RKO (cell line): ENCODE results near the gene PTPRD.
"Not testable (repeated sequence)": the region's sequence is repeated elsewhere in the genome, so short reads cannot be mapped to it uniquely, and the experiment has no call there.

Experiments used
- DNase-seq: peaks from one replicate; pipeline ENCODE4 v3.0.0-alpha.2; 2016; ENCODE audit warnings: low spot score

Gene PTPRD

DNA sequence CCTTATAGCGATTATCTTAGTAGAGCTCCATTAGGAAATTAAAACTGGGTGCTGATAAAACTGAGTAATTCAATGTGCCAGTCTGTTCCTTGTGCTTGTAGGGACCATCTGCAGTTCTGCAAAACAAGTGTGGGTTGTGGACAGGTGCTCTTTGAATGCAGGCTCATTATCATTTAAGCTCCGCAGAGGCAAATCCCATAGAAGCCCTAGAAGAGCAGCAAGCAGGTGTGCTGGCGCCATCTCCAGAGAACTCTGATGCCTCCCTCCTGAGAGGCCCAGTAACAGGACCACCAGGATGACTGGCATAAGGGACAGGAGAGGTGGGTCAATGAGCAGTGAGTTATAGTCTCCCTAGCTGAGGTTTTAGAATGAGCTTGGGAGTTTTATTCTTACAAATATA, 1470.8 kb downstream of the PTPRD start:
- no peak for DNase-seq

DNA sequence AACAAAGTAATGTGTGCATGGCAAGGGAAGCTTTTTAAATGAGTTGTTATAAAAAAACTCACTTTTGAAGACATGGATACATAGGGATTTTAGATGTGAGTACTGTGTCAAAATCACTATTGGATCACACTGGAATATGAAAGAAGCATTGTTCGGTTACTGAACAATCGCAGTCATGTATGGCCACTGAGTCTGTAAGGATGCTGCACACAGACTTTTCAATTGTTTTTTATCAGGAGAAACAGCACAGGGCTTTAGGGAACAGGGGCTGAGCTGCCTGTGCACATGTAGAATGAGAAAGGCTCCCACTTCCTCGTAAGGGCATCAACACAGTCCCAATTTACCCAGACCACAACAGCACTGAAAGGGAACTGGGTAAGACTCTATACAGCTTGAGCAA, 1479.3 kb downstream of the PTPRD start:
- DNase-seq: no peak

DNA sequence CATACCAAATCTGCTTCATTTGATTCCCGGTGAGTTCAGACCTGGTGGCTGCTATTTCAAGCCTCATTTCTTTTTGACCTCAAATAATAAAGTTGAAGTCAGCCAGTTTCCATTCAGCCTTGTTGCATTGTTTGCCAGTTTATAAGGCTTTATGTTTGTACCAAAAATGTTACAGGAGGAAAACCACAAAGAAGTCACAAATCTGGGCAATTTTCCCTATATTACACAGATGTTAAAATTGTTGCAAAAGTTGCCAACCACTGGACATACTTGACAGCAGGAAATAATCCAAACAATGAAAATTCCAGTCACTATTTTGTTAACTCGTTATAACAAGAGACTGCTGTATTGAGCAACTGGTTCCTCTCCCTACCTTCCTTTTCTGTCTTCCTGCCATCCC, 1488.2 kb downstream of the PTPRD start:
- no peak for DNase-seq

DNA sequence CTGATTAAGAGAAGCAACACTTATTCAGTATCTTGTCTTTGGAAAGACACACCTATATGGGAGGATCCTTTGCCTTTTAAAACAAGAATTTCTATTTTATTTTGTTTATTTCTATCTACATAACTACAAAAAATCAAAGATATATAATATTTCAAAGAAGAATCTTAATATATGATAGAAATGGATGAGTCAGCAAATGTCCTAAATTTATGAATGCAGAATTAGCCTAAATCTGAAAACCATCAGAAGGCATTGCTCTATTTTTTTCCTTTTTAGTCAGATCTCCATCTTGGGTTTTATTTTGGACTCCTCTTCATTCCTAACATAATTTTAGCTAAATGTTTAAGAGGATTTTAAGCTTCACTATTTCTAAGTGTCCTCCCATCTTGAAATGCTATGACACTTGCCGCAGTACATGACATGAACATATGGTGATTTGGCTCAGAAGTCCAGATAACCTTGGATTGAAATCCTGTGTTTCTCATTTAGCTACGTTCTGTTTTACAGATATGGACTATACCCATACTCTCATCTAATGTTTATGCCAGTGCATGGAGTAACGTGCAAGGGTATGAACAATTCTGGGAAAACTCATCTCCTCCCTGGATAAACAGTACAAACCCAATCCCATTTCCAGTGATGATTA, 1490.4 kb downstream of the PTPRD start:
- no peak for DNase-seq

DNA sequence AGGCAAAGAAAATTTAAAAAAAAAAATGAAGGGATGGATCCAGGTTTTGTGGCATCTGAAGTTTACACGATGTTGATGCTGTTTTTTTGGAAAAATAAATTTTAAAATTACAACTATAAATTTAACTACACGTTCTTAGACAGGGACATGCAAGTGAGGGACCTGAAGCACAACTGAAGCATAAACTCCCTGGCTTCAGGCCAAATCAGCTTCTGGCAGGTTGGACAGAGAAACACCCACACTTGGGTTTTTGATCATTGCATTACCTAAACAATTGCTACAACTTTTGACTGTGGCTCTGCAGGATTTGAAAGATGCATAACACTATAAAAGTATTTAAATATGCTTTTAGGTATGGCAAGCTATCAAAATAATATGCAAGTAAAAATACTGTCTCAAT, 1494.9 kb downstream of the PTPRD start:
- DNase-seq: no peak

DNA sequence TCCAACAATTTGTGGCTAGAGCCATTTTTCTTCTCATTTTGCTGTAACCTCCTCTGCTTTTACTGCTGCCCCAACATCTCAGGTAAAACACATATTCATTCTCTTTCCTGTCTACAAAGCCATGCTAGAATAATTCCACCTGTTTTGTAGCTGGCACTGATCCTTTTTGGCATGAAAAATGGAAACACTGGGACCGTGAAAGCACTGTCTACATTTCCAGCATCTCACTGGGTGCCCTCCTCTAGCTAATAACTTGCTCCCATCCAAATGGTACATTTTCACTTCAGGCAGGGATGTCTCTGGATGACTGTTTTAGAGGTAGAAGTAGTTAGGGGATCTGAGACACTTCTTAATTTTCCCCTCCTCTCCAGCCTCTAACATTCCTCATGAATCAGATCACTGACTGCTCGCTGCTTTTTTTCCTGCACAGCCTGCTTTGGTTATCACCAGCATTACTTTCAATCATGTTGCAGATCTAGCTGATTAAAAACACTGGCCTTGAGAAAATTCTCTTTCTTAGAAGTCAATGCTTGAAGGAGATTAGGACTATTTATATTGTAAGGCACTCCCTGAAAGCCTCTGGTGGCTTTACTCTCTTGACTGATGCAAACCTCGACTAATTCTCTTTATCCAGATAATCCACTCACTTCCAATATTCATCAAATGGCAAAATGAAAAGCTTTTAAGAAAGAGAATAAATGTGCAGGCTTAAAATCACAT, 1500.6 kb downstream of the PTPRD start:
- no peak for DNase-seq

DNA sequence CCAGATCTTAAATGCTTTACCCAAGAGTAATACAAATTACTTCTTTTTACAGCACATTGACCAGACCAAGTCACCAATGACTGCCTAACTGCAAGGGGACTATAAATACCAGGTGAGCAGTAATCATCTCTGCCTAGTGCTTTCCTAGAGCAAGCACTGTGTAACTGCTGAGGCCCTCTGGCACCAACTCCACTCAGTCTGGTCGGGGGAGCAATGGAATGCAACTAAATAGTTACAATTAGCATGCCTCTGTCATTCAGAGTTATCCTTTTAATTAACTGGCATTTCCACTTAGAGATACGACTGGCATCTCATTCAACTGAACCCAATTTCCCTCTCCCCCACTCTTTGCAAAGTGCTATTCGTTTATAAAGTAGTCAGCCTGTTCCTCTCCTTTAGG, 1504.2 kb downstream of the PTPRD start:
- DNase-seq: no peak

DNA sequence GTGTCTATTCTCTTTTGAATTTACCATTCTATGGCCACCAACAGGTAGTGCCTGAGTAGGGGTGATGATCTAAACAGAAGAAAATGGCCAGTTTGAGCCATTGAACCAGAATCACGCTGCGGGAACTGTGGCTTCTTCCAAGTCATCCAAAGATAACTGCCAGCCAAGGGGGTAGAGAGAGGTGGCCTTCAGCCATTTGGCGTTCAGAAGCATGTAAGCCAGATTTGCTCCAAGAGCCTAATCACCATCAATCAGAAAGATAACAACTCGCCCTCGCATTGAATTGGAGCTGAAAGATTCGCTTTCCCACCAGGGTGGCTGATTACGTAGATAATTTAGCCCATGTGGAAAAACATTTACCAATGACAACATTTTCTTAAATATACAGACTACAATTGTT, 1510.5 kb downstream of the PTPRD start:
- no peak for DNase-seq

DNA sequence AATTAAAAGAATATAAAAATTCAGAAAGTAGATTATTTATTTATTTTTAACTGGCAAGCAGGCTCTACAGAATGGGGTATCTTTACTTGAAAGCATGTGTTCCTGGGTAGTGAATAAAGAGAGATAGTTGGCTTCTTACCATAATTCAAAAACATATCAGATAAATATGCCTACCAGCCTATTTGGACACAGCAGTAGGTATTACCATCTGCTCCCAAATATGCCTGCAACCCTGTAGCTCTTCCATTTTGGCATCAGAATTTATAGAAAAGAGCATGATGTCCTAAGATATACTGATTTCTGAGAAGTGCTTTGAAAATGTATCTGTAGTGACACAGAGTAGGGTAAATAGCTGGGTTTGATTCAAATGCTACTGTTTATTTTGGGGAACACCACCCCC, 1512.7 kb downstream of the PTPRD start:
- DNase-seq: no peak

DNA sequence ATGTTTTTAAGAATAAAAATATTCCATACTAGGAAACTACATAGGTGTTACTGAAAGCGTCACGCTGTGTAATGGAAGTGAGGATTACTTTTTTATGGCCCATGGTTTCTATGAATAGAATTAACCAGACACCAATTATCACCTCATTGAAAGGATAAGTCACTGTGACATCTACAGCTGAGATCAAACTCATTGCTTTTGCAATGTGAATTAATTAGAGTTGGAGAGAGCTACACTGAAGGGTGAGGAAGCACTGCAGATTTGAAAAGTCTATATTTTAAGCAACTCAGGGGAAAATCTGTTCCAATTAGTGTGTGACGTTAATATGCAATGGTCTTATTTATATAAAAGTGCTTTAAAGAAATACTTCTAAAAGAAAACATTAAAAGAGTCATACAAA, 1513.2 kb downstream of the PTPRD start:
- no peak for DNase-seq

DNA sequence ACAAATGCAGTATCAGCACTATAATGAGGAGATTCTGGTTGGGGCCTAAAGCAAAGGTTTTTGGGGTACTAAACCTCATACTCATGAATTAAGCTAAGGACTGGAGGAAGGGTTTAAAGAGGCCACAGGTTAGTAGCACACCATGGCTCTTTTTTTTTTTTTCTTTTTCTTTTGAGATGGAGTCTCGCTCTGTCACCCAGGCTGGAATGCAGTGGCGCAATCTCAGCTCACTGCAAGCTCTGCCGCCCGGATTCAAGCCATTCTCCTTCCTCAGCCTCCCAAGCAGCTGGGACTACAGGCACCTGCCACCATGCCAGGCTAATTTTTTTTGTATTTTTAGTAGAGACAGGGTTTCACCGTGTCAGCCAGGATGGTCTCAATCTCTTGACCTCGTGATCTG, 1515.5 kb downstream of the PTPRD start:
- not testable (repeated sequence) for DNase-seq

DNA sequence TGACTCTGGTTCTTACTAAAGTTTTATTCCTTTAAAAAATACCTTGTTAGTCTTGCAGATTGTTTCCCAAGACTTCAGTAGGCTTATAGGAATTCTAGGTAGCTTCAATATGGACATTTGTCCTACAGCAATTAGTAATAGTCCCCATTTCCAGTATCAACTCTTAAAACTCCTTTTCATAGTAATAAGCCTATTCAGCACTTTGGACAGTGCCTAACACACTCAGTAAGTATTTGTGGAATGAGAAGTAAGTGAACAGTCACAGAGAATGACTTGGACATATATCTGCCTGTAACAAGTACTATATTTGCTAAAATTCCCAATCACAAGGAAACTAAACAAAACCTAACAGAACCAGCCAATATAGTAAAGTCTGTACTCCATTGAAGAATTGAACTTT, 1521.4 kb downstream of the PTPRD start:
- peak; percentile 54 for DNase-seq

DNA sequence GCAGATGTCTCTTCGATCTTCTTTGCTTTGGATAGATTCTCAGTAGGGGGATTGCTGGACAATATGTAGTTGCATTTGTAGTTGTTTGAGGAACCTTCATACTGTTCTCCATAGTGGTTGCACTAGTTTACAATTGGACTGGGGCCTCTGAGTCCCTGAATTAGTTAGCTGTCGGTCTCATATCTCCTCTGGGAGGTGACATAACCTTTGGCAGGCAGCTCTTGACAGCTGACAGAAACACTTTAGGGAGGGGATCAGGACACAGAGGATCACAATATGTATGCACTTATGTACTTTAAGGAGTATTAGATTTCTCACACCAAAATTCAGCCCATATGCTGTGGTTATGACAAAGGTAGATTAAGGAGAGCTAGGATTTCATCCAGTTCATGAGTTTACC, 1533.3 kb downstream of the PTPRD start:
- DNase-seq: no peak

DNA sequence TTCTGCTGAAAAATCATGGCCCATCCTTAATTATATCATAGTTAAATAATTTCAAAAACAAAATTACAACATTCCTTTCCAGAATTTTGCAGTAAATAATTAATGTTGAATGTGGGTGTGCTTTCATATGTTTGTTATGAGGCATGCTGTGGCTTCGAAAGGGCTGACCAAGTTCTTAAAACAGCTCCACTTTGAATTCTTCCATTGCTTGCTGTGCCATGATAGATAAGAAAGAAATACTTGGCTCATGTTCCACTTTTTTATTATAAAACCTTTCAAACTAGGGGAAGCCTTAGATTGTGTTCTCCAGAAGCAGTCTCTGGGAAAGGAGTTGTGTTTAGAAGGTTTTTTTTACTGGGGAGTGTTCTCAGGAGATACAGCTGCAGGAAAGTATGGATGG, 1534.5 kb downstream of the PTPRD start:
- no peak for DNase-seq

DNA sequence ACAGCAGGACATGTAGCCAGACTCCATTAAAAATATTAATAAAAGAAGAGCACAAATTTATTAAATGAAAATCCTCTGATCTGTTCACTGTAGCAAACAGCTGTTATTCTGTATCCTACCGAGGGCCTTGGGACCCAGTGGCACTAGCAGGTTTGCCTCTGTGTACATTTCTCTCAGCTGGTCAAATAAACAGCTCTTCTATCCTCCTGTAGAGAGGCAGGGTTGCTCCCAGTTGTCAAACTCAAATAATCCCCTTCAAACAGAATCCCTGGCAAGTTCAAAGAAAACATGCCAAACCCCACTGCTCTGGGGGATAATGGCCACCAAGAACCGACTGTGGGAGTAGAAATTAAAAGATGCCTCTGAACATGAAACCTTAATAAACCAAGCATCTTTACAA, 1551.2 kb downstream of the PTPRD start:
- DNase-seq: no peak

DNA sequence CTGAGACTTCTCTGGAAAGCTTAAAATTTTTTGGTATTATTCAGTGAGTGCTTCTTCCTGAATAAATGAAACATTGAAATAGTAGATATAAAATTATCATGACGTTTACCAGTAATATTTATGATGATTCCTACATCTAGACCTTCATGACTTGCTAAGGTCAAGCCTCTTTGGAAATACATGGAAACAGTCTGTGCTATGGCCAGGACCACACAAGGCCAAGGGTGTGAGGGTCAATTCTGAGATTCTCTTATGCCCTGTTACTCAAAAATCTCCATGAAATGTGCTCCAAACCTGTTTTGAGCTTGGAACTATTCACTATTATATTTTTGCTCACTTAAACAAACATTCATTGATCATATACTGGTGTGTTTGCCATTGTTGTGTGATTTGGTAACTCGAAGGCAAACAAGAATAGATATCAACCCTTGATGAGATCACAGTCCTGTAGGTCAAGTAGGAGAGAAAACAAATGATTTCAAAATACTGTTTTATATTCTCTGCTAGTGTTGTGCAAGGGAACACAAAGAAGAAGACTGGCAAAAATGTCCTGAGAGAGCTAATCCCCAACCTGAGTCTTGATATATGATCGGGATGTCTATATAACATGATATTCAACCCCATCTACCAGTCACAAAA, 1558.3 kb downstream of the PTPRD start:
- no peak for DNase-seq

DNA sequence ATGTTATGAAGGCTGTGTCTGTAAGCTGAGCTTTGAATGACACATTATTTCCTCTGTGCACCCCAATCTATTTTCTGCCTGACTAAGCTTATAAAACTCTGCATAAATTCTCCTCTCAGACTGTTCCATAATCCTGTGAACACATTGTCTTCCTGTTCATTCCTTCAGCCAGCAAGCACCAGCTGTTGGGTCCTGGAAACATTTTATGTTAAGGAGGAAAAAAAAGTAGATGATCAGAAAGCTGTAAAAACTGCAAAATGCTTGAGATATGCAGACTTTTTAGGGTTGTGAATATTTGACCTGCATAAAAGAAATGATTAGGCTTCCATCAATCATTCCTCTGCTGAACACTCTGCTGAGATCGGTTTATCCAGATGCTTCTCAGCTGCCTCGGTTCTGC, 1567.2 kb downstream of the PTPRD start:
- DNase-seq: no peak

DNA sequence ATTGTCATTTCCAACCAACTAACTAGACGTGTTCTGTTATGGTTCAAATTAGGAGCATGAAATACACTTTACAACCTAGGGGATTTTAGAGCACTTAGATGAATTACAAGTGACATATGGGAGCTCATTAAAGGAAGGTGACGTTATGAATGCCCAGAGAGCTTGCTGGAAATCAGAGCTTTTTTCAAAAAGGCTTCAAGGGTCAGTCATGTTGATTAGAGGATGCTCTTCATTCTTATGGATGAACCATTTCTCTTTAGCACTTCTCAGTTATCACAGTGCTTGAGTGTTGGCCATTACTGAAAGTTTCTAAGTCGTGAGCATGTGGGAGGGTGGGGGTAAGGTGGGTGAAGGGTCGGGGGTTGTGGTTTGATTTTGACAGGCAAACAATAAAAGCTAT, 1567.7 kb downstream of the PTPRD start:
- no peak for DNase-seq

DNA sequence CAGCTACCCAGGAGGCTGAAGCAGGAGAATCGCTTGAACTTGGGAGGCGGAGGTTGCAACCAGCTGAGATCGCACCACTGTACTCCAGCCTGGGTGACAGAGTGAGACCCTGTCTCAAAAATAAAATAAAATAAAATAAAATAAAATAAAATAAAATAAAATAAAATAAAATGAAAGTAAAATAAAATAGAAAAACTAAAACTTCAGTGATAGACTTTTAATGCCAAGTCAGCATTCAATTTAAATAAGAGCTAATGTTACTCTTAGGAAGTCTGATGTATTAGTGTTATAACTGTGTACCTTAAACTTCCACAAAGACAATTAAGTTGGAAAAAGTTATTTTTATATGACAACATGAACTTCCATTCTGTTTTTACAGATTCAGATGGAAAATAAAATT, 1569.0 kb downstream of the PTPRD start:
- not testable (repeated sequence) for DNase-seq

DNA sequence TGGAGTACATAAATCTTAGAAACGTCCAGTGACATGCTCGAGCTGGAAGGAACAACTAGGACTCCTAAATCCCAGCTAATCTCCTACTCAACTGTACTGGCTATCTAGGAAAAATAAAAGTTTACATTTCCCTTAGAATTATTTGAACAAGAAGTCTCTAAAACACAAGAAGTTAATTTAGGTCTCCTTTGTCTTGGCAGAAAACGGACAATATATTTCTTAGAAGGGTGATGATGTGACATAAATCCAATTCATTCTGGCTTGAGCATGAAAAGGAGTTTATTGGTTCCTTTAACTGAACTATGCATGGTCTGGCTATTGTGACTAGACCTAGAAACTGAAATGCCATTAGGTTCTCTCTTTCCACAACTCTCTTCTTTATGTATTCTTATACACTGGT, 1571.0 kb downstream of the PTPRD start:
- no peak for DNase-seq

DNA sequence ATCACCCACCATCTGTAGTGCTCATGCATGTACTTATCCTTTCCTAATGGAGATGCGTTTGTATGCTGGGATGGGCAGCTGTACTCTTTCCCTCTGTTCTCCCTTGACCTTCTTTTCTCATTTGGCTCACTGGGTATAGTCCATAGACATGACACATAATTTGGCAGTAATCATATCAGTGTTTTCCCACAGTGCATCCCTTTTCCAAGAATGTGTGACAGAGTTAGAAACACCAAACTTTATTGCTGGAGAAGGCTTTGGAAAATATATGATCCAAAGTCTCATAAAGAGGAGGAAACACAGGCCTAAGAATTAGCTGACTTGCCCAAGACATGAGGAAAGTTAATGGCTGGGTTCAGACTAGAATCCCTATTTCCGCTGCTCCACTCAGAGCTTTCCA, 1579.8 kb downstream of the PTPRD start:
- no peak for DNase-seq

DNA sequence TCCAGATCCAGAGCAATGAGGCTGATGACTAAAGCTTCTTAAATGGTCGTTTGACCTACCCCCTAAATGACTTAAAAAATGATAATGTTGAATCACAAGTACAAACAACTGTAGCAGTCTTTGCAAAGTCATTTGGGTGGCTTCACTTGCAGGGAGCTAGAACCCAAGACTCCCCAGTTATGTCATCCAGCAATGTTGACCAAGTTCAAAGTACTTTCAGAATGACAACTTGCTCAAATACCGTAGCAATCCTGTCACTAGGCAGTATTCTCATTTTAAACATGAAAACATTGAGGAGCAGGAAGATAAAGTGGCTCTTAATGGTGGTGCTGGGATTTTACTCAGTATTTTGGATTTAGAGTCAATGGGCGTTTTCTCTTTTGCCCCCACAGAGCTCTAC, 1596.2 kb downstream of the PTPRD start:
- DNase-seq: no peak

DNA sequence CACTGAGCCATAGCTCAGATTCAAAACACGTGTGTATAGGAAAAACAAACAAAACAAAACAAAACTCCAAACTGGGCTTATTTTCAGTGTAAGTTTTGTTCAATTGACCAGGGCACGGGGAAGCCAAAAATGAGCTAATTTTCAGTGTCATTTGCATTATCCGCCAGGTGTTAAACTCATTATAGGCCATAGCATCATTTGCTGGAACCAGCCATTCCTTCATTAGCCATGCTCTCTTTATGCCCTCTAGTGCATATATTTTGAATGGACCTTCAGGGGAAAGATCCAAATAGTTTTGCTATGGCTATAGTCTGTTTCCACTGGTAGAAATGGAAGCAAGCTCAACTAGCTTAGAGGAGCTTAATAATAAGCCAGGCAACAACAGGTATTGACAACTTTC, 1608.0 kb downstream of the PTPRD start:
- DNase-seq: no peak
